Transverse colon (tissue), 4 donors: ENCODE data around the gene ARCN1. TPM values are rescaled to one million over a fixed set of nuclear protein-coding genes. Genes with fewer than 3 reads are reported as not detected.

Experiments used
- DNase-seq: peaks from one replicate; pipeline ENCODE4 v3.0.0-alpha.2; 2019
- H3K27ac ChIP-seq, 4 donors: fragments of 200-600 bp; sonication (generic); 2 replicates each; pipeline ENCODE4 v1.5.1; 2016 to 2018; ENCODE audit warnings: inconsistent platforms in 4 of 4
- H3K27me3 ChIP-seq: fragments of 200-600 bp; sonication (generic); 2 replicates; pipeline ENCODE4 v1.5.1; 2017; ENCODE audit warnings: inconsistent platforms
- H3K36me3 ChIP-seq, 4 donors: fragments of 200-600 bp; sonication (generic); 2 replicates each; pipeline ENCODE4 v1.5.1; 2017 to 2019; ENCODE audit warnings: inconsistent platforms in 4 of 4
- H3K4me1 ChIP-seq, 4 donors: fragments of 200-600 bp; sonication (generic); 2 replicates each; pipeline ENCODE4 v1.5.1; 2017 to 2020; ENCODE audit warnings: inconsistent platforms in 4 of 4
- H3K4me3 ChIP-seq, 4 donors: fragments of 200-600 bp; sonication (generic); 1 replicate in 1 of 4; 2 replicates in 3 of 4; pipeline versions ENCODE4 v1.5.1 to v1.6.1; 2017 to 2019; ENCODE audit warnings: inconsistent platforms in 4 of 4
- H3K9me3 ChIP-seq, 2 donors: fragments of 200-600 bp; sonication (generic); 2 replicates each; pipeline ENCODE4 v1.5.1; 2017 to 2019; ENCODE audit warnings: inconsistent platforms in 2 of 2
- CTCF ChIP-seq, 5 experiments: fragments of 200-600 bp in 3 of 5; fragments of 450-650 bp in 2 of 5; sonication (generic) in 3 of 5; IDR thresholded peaks; 1 replicate in 2 of 5; 2 replicates in 3 of 5; pipeline ENCODE4 v1.5.1; 2016 to 2017; ENCODE audit warnings: antibody characterized with exemption in 5 of 5, inconsistent platforms in 3 of 5, mild to moderate bottlenecking in 2 of 5, moderate library complexity in 1 of 5
- EP300 ChIP-seq: sonication (generic); formaldehyde crosslinking; IDR thresholded peaks from one replicate; pipeline ENCODE4 v1.6.1; 2017; ENCODE audit warnings: antibody characterized with exemption, low read depth
- POLR2A ChIP-seq: fragments of 450-650 bp; IDR thresholded peaks from one replicate; pipeline ENCODE4 v1.6.1; 2016; ENCODE audit warnings: antibody characterized with exemption, mild to moderate bottlenecking, moderate library complexity
- POLR2AphosphoS5 ChIP-seq, 3 donors: sonication (generic); formaldehyde crosslinking; IDR thresholded peaks; one replicate each; pipeline ENCODE4 v1.6.1; 2016; ENCODE audit warnings: antibody characterized with exemption in 3 of 3
- WGBS, 2 donors: methylation state at CpG; one replicate each; pipeline ENCODE4 v1.1.5; 2018; ENCODE audit warnings: low coverage in 1 of 2; 5-methylcytosine and 5-hydroxymethylcytosine counted together
- in situ Hi-C, 4 donors: fragments of 200-750 bp; cut with MboI; loops; one replicate each; pipeline versions ENCODE4 v1.15.0 to v1.15.1; 2017; ENCODE audit warnings: low sequenced_read_pairs in 3 of 4, low pct_ligation_motif_present in 1 of 4, low pct_unique_long_range_greater_than_20kb in 1 of 4
- intact Hi-C: fragments of 100-400 bp; cut with DNase I; formaldehyde crosslinking; loops from one replicate; pipeline ENCODE4 v1.15.1; 2023; ENCODE audit warnings: low total_unique reads
- total RNA-seq, 4 donors: library from RNA; depleted of rRNA; stranded (reverse); fragments of >200 nt; gene quantifications; one replicate each; pipeline ENCODE4 v1.1.0, GENCODE V29; 2016

ARCN1 gene
- total RNA-seq, 4 donors from 2014 or later: 27.9 to 80.3 (median 61.0) TPM

- Histone ChIP-seq H3K4me3 (no peak overlapping the region), H3K4me1 (peaks cover 9 to 23% (median 17%) of the 10 kb centered on the region in 4 donors), H3K36me3 (peaks cover 0 to 32% (median 14%) of the 10 kb centered on the region in 4 donors), H3K27ac (no peak overlapping the region), H3K27me3 (no peaks in the 10 kb centered on the region), H3K9me3 (no peaks in the 10 kb centered on the region)
- TF ChIP-seq EP300: no peak
- no peak for TF ChIP-seq CTCF (IDR thresholded peaks at IDR 0.05)
- no peak for TF ChIP-seq POLR2AphosphoS5 (IDR thresholded peaks at IDR 0.05)
- TF ChIP-seq POLR2A: no peak
- no peak for DNase-seq
- 70 to 85% methylated on average over 4 to 11 of the region's 11 CpGs for WGBS, 2 donors
- intact Hi-C loops: no loop called here
- in situ Hi-C loops: no loop called here
These were observed 71.2 kb downstream of the ARCN1 start for GRCh38 chr11:118643142-118643994.

GRCh38 chr11:118643995-118644345 lies 71.8 kb downstream of the ARCN1 start:
- 91% methylated on average over 7 of the region's 7 CpGs; no CpG with 5 or more reads in 1 of the 2 donors for WGBS, 2 donors
- intact Hi-C loops (no loop called here), in situ Hi-C loops (no loop called here)
- no peak overlapping the region for H3K27ac ChIP-seq
- H3K9me3 ChIP-seq: no peaks in the 10 kb centered on the region
- TF ChIP-seq CTCF (IDR thresholded peaks at IDR 0.05): no peak
- TF ChIP-seq POLR2AphosphoS5 (IDR thresholded peaks at IDR 0.05): no peak
- TF ChIP-seq POLR2A: no peak
- no peak for TF ChIP-seq EP300
- peaks cover 9 to 23% (median 17%) of the 10 kb centered on the region in 4 donors for H3K4me1 ChIP-seq
- H3K4me3 ChIP-seq: no peak overlapping the region
- H3K27me3 ChIP-seq: no peaks in the 10 kb centered on the region
- DNase-seq: no peak
- peaks cover 0 to 32% (median 14%) of the 10 kb centered on the region in 4 donors for H3K36me3 ChIP-seq

GRCh38 chr11:118644496-118644895 lies 72.3 kb downstream of the ARCN1 start:
- no peaks in the 10 kb centered on the region for H3K9me3 ChIP-seq
- 88% methylated on average over 10 of the region's 10 CpGs; no CpG with 5 or more reads in 1 of the 2 donors for WGBS, 2 donors
- no peak overlapping the region for H3K27ac ChIP-seq
- in situ Hi-C loops (no loop called here), intact Hi-C loops (no loop called here)
- TF ChIP-seq CTCF (IDR thresholded peaks at IDR 0.05) (no peak), POLR2A (no peak), POLR2AphosphoS5 (IDR thresholded peaks at IDR 0.05) (no peak), EP300 (no peak)
- no peak overlapping the region for H3K4me3 ChIP-seq
- H3K27me3 ChIP-seq: no peaks in the 10 kb centered on the region
- H3K4me1 ChIP-seq: peaks cover 9 to 23% (median 17%) of the 10 kb centered on the region in 4 donors
- DNase-seq: no peak
- H3K36me3 ChIP-seq: peaks cover 0 to 36% (median 14%) of the 10 kb centered on the region in 4 donors

- Histone ChIP-seq H3K9me3 (no peaks in the 10 kb centered on the region), H3K27me3 (no peaks in the 10 kb centered on the region), H3K4me1 (peaks cover 9 to 21% (median 17%) of the 10 kb centered on the region in 4 donors), H3K36me3 (peaks cover 0 to 43% (median 15%) of the 10 kb centered on the region in 4 donors), H3K27ac (no peak overlapping the region), H3K4me3 (no peak overlapping the region)
- no peak for TF ChIP-seq EP300
- no peak for TF ChIP-seq POLR2AphosphoS5 (IDR thresholded peaks at IDR 0.05)
- no peak for TF ChIP-seq POLR2A
- no peak for TF ChIP-seq CTCF (IDR thresholded peaks at IDR 0.05)
- in situ Hi-C loops (no loop called here), intact Hi-C loops (no loop called here)
- 94% methylated on average over 23 of the region's 24 CpGs; no CpG with 5 or more reads in 1 of the 2 donors for WGBS, 2 donors
- DNase-seq: no peak
These were observed 73.0 kb downstream of the ARCN1 start for GRCh38 chr11:118645066-118645715.
